OCI-LY7 (cell line): ENCODE results near the gene MN1.

ENCODE experiments used
- CTCF ChIP-seq: fragments of 200-600 bp; sonication (generic); conservative IDR thresholded peaks from 2 replicates; pipeline ENCODE4 v1.5.1; 2014; ENCODE audit warnings: mild to moderate bottlenecking, antibody characterized with exemption, low read length, moderate library complexity, mixed read lengths
- EZH2phosphoT487 ChIP-seq: fragments of 200-600 bp; sonication (generic); IDR thresholded peaks from 2 replicates; pipeline ENCODE4 v1.6.1; 2018; ENCODE audit warnings: low read depth, borderline replicate concordance, mild to moderate bottlenecking, mixed run types, antibody characterized with exemption, low read length, moderate library complexity, mixed read lengths

- TF ChIP-seq EZH2phosphoT487 (no peak), CTCF (no peak)
These were observed 347 bp downstream of the MN1 start for GRCh38 chr22:27801202-27801615.
